Nephron (organoid): Measurements from ENCODE around the gene DDR1.
"Not testable (repeated sequence)": the region's sequence is repeated elsewhere in the genome, so short reads cannot be mapped to it uniquely, and the experiment has no call there.

Experiments used
- H3K27ac Mint-ChIP-seq, 3 experiments: 2 replicates each; pipeline ENCODE4 v1.8.0; 2020; ENCODE audit warnings: mixed read lengths in 3 of 3, mild to moderate bottlenecking in 2 of 3, moderate library complexity in 1 of 3
- H3K27me3 Mint-ChIP-seq: 2 replicates; pipeline ENCODE4 v1.8.0; 2021; ENCODE audit warnings: low read depth, mild to moderate bottlenecking, moderate library complexity, mixed read lengths
- H3K36me3 Mint-ChIP-seq: 2 replicates; pipeline ENCODE4 v1.8.0; 2020; ENCODE audit warnings: low read depth, mixed read lengths
- H3K4me1 Mint-ChIP-seq: 2 replicates; pipeline ENCODE4 v1.8.0; 2020; ENCODE audit warnings: mixed read lengths
- H3K4me3 Mint-ChIP-seq, 3 experiments: 2 replicates each; pipeline ENCODE4 v1.8.0; 2020; ENCODE audit warnings: mild to moderate bottlenecking in 3 of 3, mixed read lengths in 3 of 3, moderate library complexity in 2 of 3
- H3K9me3 Mint-ChIP-seq: 2 replicates; pipeline ENCODE4 v1.8.0; 2020; ENCODE audit warnings: mixed read lengths
- CTCF ChIP-seq, 3 experiments: fragments of 200-600 bp; sonication (generic); IDR thresholded peaks; one replicate each; pipeline ENCODE4 v1.5.0; 2021; ENCODE audit warnings: antibody characterized with exemption in 3 of 3; ENCODE audit not compliant: unreplicated experiment in 3 of 3

Gene DDR1

GRCh38 chr6:30895343-30895742 lies 11.0 kb downstream of the DDR1 start:
- Mint-ChIP-seq H3K4me3 (no peak overlapping the region), H3K27ac (peak overlapping the region in 1 of 3 experiments; percentile 4), H3K36me3 (peaks cover 63% of the 10 kb centered on the region), H3K4me1 (peaks cover 13% of the 10 kb centered on the region), H3K27me3 (no peaks in the 10 kb centered on the region), H3K9me3 (no peaks in the 10 kb centered on the region)
- TF ChIP-seq CTCF (IDR thresholded peaks at IDR 0.05; ENCODE audit: unreplicated experiment in 3 of 3): no peak

GRCh38 chr6:30896541-30896940 lies 12.2 kb downstream of the DDR1 start:
- H3K27ac Mint-ChIP-seq: no peak overlapping the region
- no peaks in the 10 kb centered on the region for H3K27me3 Mint-ChIP-seq
- no peak for TF ChIP-seq CTCF (IDR thresholded peaks at IDR 0.05; ENCODE audit: unreplicated experiment in 3 of 3)
- no peaks in the 10 kb centered on the region for H3K9me3 Mint-ChIP-seq
- peaks cover 58% of the 10 kb centered on the region for H3K36me3 Mint-ChIP-seq
- H3K4me1 Mint-ChIP-seq: peaks cover 11% of the 10 kb centered on the region
- H3K4me3 Mint-ChIP-seq: no peak overlapping the region

- no peak overlapping the region for H3K27ac Mint-ChIP-seq
- no peak overlapping the region for H3K4me3 Mint-ChIP-seq
- no peak for TF ChIP-seq CTCF (IDR thresholded peaks at IDR 0.05; ENCODE audit: unreplicated experiment in 3 of 3)
These were observed 13.6 kb downstream of the DDR1 start for GRCh38 chr6:30897882-30898281.

GRCh38 chr6:30898750-30899360 lies 14.5 kb downstream of the DDR1 start:
- Mint-ChIP-seq H3K4me1 (peaks cover 4% of the 10 kb centered on the region), H3K27ac (no peak overlapping the region), H3K36me3 (peaks cover 47% of the 10 kb centered on the region), H3K4me3 (no peak overlapping the region), H3K27me3 (no peaks in the 10 kb centered on the region), H3K9me3 (no peaks in the 10 kb centered on the region)
- TF ChIP-seq CTCF (IDR thresholded peaks at IDR 0.05; ENCODE audit: unreplicated experiment in 3 of 3): no peak

More at GRCh38 chr6:30897882-30898281, 13.6 kb downstream of the DDR1 start:
- H3K4me1 Mint-ChIP-seq: peaks cover 5% of the 10 kb centered on the region
- H3K9me3 Mint-ChIP-seq: no peaks in the 10 kb centered on the region
- no peaks in the 10 kb centered on the region for H3K27me3 Mint-ChIP-seq
- peaks cover 49% of the 10 kb centered on the region for H3K36me3 Mint-ChIP-seq

- Mint-ChIP-seq H3K27ac (no peak overlapping the region), H3K4me1 (no peaks in the 10 kb centered on the region), H3K27me3 (no peaks in the 10 kb centered on the region), H3K4me3 (no peak overlapping the region), H3K9me3 (no peaks in the 10 kb centered on the region), H3K36me3 (peaks cover 29% of the 10 kb centered on the region)
- no peak for TF ChIP-seq CTCF (IDR thresholded peaks at IDR 0.05; ENCODE audit: unreplicated experiment in 3 of 3)
These were observed 16.6 kb downstream of the DDR1 start for GRCh38 chr6:30900863-30901417.

GRCh38 chr6:30901436-30901835 lies 17.1 kb downstream of the DDR1 start:
- Mint-ChIP-seq H3K4me3 (no peak overlapping the region), H3K9me3 (no peaks in the 10 kb centered on the region), H3K27me3 (no peaks in the 10 kb centered on the region), H3K36me3 (peaks cover 26% of the 10 kb centered on the region), H3K27ac (no peak overlapping the region), H3K4me1 (no peaks in the 10 kb centered on the region)
- TF ChIP-seq CTCF (IDR thresholded peaks at IDR 0.05; ENCODE audit: unreplicated experiment in 3 of 3): no peak

GRCh38 chr6:30902196-30902595 lies 17.9 kb downstream of the DDR1 start:
- not testable (repeated sequence) for H3K9me3 Mint-ChIP-seq, H3K27ac Mint-ChIP-seq, H3K27me3 Mint-ChIP-seq, H3K4me3 Mint-ChIP-seq, H3K4me1 Mint-ChIP-seq
- H3K36me3 Mint-ChIP-seq: peaks cover 22% of the 10 kb centered on the region
